CD4-positive, alpha-beta memory T cell (primary cell): Measurements from ENCODE around the gene TBC1D20. TPM values are rescaled to one million over a fixed set of nuclear protein-coding genes. Genes with fewer than 3 reads are reported as not detected.

Experiments
- CTCF ChIA-PET: fragments of 350-600 bp; sonication (Branson Sonifier 250); formaldehyde crosslinking; loops from one replicate; lab custom pipeline; 2021; ENCODE audit warnings: inconsistent platforms; ENCODE audit not compliant: partially characterized antibody; lab: Charles Lee
- POLR2A ChIA-PET: fragments of 350-600 bp; sonication (Branson Sonifier 250); formaldehyde crosslinking; loops from one replicate; lab custom pipeline; 2021; ENCODE audit not compliant: partially characterized antibody; lab: Charles Lee
- DNase-seq, 5 donors: peaks; one replicate each; pipeline versions ENCODE4 v3.0.0 to v3.0.0-alpha.2; 2020 to 2022; ENCODE audit warnings: mixed read lengths in 1 of 5
- H3K27ac ChIP-seq: one replicate; pipeline ENCODE4 v1.7.0; 2013; ENCODE audit warnings: low read depth, low read length
- H3K27me3 ChIP-seq: 2 replicates; pipeline ENCODE4 v1.7.0; 2013; ENCODE audit warnings: mild to moderate bottlenecking, low read length, moderate library complexity; ENCODE audit not compliant: insufficient read depth
- H3K36me3 ChIP-seq: 2 replicates; pipeline ENCODE4 v1.7.0; 2013; ENCODE audit warnings: mild to moderate bottlenecking, low read length, moderate library complexity; ENCODE audit not compliant: insufficient read depth
- H3K4me1 ChIP-seq: 2 replicates; pipeline ENCODE4 v1.7.0; 2013; ENCODE audit warnings: mild to moderate bottlenecking, low read length, moderate library complexity; ENCODE audit not compliant: insufficient read depth
- H3K4me3 ChIP-seq, 2 donors: one replicate each; pipeline ENCODE4 v1.7.0; 2013; ENCODE audit warnings: low read length in 2 of 2, mild to moderate bottlenecking in 1 of 2
- H3K9me3 ChIP-seq, 2 donors: one replicate each; pipeline ENCODE4 v1.7.0; 2013; ENCODE audit warnings: low read length in 2 of 2, control low read depth in 1 of 2; ENCODE audit not compliant: control insufficient read depth in 1 of 2
- H3K27ac Mint-ChIP-seq, 7 donors: one replicate each; pipeline ENCODE4 v1.8.0; 2020 to 2021; ENCODE audit warnings: mixed read lengths in 7 of 7, mild to moderate bottlenecking in 6 of 7, inconsistent platforms in 3 of 7, moderate library complexity in 3 of 7
- H3K27me3 Mint-ChIP-seq, 2 donors: one replicate each; pipeline ENCODE4 v1.8.0; 2020 to 2021; ENCODE audit warnings: mixed read lengths in 2 of 2
- H3K36me3 Mint-ChIP-seq, 2 donors: one replicate each; pipeline ENCODE4 v1.8.0; 2020 to 2021; ENCODE audit warnings: mixed read lengths in 2 of 2, inconsistent platforms in 1 of 2, mild to moderate bottlenecking in 1 of 2
- H3K4me1 Mint-ChIP-seq, 4 donors: one replicate each; pipeline ENCODE4 v1.8.0; 2020 to 2021; ENCODE audit warnings: mixed read lengths in 4 of 4, mild to moderate bottlenecking in 1 of 4
- H3K4me3 Mint-ChIP-seq, 8 donors: one replicate each; pipeline ENCODE4 v1.8.0; 2020 to 2021; ENCODE audit warnings: mixed read lengths in 8 of 8, mild to moderate bottlenecking in 7 of 8, moderate library complexity in 6 of 8, inconsistent platforms in 3 of 8
- H3K9me3 Mint-ChIP-seq, 8 donors: one replicate each; pipeline ENCODE4 v1.8.0; 2020 to 2021; ENCODE audit warnings: mixed read lengths in 8 of 8, mild to moderate bottlenecking in 5 of 8, inconsistent platforms in 3 of 8, moderate library complexity in 1 of 8
- intact Hi-C: fragments of 100-400 bp; cut with micrococcal nuclease; formaldehyde crosslinking; loops from one replicate; pipeline ENCODE4 v1.15.1; 2023
- polyA plus RNA-seq, 2 donors: library from polyadenylated mRNA; unstranded; fragments of 300-500 nt; fragmentation: Illumina TruSeq; gene quantifications; one replicate each; pipeline ENCODE4 v1.2.3, GENCODE V29; 2021
- total RNA-seq, 2 experiments: library from RNA; stranded (reverse); gene quantifications; one replicate each; pipeline ENCODE4 v1.2.3, GENCODE V29; 2021

The TBC1D20 gene
- total and polyA plus RNA-seq, 4 experiments from 2014 or later = 19.3 to 42.9 (median 32.5) TPM

DNA sequence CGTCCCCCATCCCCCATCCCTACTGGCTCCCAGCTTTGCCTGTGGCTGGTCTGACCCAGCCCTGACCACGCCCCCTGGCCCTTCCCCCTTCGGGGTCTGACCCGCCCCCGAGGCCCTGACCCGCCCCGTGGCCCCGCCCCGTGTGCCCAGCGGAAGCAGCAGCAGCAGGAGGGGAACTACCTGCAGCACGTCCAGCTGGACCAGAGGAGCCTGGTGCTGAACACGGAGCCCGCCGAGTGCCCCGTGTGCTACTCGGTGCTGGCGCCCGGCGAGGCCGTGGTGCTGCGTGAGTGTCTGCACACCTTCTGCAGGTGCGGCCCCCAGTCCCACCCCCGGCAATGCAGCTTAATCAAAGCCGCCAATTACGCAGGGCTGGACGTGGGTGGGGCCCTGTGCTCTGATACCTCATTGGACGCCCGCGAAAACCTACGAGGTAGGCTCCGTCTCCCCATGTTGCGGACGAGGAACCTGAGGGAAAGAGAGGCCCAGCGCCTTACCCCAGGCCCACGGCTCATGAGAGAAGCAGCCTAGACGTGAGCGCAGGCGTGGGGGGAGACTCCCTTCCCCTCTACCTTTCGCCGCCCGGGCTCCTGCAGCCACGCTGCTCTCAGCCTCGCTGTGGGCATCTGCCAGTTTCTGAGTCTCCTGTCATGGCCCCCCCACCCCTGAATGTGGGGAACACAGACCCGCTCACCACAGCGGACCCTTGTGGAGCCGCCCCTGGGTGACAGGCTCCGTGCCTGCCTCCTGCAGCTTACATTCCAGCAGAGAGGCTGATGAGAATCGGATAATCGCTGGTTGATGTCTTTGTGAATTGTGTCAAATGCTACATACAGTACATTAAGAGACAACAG is 41.4 kb downstream of the TBC1D20 start:
- Mint-ChIP-seq H3K27ac (peak overlapping the region in 5 of 7 donors; percentile 34 to 92 (median 63)), H3K27me3 (no peaks in the 10 kb centered on the region), H3K36me3 (peaks cover 28 to 58% of the 10 kb centered on the region in 2 donors), H3K4me1 (peaks cover 7 to 14% (median 11%) of the 10 kb centered on the region in 4 donors), H3K9me3 (no peaks in the 10 kb centered on the region), H3K4me3 (no peak overlapping the region)
- ChIA-PET CTCF (interaction anchor here (1.6 kb wide), 1 partner anchor 14 kb away, joined by 3 read pairs; no protein-coding TSS in a partner anchor), POLR2A (no interaction called here)
- Histone ChIP-seq H3K4me1 (no peaks in the 10 kb centered on the region), H3K4me3 (no peak overlapping the region), H3K9me3 (no peaks in the 10 kb centered on the region), H3K27ac (no peak overlapping the region), H3K36me3 (peaks cover 40% of the 10 kb centered on the region), H3K27me3 (no peaks in the 10 kb centered on the region)
- no peak for DNase-seq
- intact Hi-C loops = no loop called here

DNA sequence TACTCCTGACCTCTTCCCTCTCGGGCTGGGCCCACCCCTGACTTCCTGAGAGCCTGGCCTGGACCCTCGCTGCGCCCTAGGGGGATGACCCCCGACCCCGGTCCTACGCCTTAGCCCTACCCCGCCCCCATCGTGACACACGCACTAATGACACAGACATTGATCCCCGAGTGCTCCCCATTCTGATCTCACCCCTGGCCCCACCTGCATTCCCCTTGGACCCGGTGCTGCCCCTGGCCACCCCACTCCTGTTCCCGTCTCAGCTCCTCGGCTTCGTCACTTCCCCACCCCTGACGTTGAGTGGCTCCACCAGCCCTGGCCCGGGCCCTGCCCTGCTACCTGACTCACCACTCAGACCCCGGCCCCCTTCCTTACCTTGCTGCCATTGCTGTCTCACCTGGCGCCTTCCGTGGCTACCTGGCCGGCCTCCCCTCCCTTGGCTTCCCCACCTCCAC is 42.1 kb downstream of the TBC1D20 start:
- CTCF ChIA-PET = no interaction called here

DNA sequence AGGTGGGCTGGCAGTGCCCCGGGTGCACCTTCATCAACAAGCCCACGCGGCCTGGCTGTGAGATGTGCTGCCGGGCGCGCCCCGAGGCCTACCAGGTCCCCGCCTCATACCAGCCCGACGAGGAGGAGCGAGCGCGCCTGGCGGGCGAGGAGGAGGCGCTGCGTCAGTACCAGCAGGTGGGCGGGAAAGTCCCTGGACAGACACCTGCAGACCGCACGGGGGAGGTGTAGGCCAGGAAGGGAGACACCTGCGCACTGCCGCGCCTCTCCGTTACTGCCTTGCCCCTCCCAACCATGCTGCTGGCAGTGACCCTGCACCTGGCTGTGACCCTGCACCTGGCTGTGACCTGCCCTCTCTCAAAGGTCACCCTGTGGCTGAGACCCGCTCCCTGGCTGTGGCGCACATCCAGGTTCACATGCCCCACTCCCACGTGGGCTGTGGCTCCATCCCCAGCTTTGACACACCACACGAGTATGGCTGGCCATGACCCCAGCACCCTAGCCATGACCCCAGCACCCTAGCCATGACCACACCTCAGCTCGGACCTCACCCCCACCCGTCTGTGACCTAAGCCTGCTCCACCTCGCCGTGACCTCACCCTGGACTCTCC is 42.7 kb downstream of the TBC1D20 start:
- Histone ChIP-seq H3K36me3 (peaks cover 45% of the 10 kb centered on the region), H3K27me3 (no peaks in the 10 kb centered on the region), H3K4me1 (peaks cover 7% of the 10 kb centered on the region), H3K4me3 (no peak overlapping the region), H3K27ac (no peak overlapping the region), H3K9me3 (no peaks in the 10 kb centered on the region)
- intact Hi-C loops = no loop called here
- no peaks in the 10 kb centered on the region for H3K27me3 Mint-ChIP-seq
- H3K9me3 Mint-ChIP-seq = no peaks in the 10 kb centered on the region
- H3K36me3 Mint-ChIP-seq = peaks cover 31 to 56% of the 10 kb centered on the region in 2 donors
- no peak overlapping the region for H3K4me3 Mint-ChIP-seq
- POLR2A ChIA-PET = no interaction called here
- peak overlapping the region in 1 of 7 donors; percentile 69 for H3K27ac Mint-ChIP-seq
- CTCF ChIA-PET = no interaction called here
- DNase-seq = no peak
- peaks cover 11 to 21% (median 17%) of the 10 kb centered on the region in 4 donors for H3K4me1 Mint-ChIP-seq

More for the DNA sequence above, 42.1 kb downstream of the TBC1D20 start:
- peaks cover 45% of the 10 kb centered on the region for H3K36me3 ChIP-seq
- Mint-ChIP-seq H3K36me3 (peaks cover 36 to 61% of the 10 kb centered on the region in 2 donors), H3K9me3 (no peaks in the 10 kb centered on the region), H3K4me3 (no peak overlapping the region), H3K27ac (peak overlapping the region in 1 of 7 donors; percentile 69), H3K4me1 (peaks cover 11 to 21% (median 19%) of the 10 kb centered on the region in 4 donors), H3K27me3 (no peaks in the 10 kb centered on the region)
- POLR2A ChIA-PET = no interaction called here
- DNase-seq = no peak
- H3K27me3 ChIP-seq = no peaks in the 10 kb centered on the region
- H3K27ac ChIP-seq = no peak overlapping the region
- intact Hi-C loops = no loop called here
- no peak overlapping the region for H3K4me3 ChIP-seq
- H3K4me1 ChIP-seq = peaks cover 5% of the 10 kb centered on the region
- H3K9me3 ChIP-seq = no peaks in the 10 kb centered on the region

DNA sequence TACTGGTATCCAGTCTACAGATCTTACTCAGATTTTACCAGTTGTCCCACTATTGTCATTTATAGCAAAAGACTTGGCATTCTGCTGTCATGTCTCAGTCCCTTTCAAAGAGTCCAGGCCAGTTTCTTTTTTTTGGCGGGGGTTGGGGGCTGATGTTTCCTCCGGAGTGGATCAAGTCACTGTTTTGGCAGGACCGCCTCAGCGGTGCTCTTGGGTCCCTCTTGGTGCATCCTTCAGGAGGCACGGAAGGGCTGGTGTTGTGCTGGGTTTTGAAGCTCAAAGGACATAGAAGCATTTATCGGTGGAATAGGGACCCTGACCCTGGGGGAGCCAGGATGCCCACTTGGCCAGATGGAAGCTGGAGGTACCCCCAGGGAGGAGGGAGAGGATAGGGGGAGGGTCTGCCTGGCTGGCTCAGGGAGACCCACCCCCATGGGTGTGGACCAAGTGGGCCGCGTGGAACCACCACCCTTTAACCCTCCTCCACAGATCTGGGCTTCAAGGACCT is 43.4 kb downstream of the TBC1D20 start:
- Histone ChIP-seq H3K4me1 (peaks cover 11% of the 10 kb centered on the region), H3K27ac (no peak overlapping the region), H3K4me3 (no peak overlapping the region), H3K9me3 (no peaks in the 10 kb centered on the region), H3K36me3 (peaks cover 44% of the 10 kb centered on the region), H3K27me3 (no peaks in the 10 kb centered on the region)
- DNase-seq = no peak
- Mint-ChIP-seq H3K4me1 (peaks cover 11 to 20% (median 18%) of the 10 kb centered on the region in 4 donors), H3K27ac (peak overlapping the region in 4 of 7 donors; percentile 29 to 61 (median 51)), H3K36me3 (peaks cover 24 to 48% of the 10 kb centered on the region in 2 donors), H3K9me3 (no peaks in the 10 kb centered on the region), H3K4me3 (no peak overlapping the region), H3K27me3 (no peaks in the 10 kb centered on the region)
- CTCF ChIA-PET = no interaction called here
- intact Hi-C loops = no loop called here
- POLR2A ChIA-PET = no interaction called here

DNA sequence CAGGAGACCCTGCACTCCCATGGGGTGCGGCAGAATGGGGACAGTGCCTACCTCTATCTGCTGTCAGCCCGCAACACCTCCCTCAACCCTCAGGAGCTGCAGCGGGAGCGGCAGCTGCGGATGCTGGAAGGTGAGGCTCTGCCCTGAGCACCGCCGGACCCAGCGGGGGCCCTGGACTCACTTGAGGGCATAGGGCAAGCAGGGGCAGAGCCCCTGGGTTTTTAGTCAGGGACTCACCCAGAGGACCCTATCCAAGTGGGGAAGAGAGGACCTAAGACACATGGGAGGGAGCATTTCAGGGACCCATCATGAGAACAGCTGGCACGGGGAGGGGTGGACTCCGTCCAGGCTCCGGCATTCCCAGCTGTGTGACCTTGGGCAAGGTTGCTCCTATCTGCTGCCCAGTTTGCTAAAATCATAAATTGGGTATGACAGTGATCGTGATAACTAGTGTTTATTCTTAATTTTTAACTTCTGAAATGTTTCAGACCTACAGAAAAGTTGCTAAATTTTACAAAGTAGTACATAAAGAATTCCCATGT is 44.5 kb downstream of the TBC1D20 start:
- H3K27me3 ChIP-seq = no peaks in the 10 kb centered on the region
- DNase-seq = no peak
- Mint-ChIP-seq H3K4me3 (no peak overlapping the region), H3K4me1 (peaks cover 14 to 31% (median 26%) of the 10 kb centered on the region in 4 donors), H3K27me3 (no peaks in the 10 kb centered on the region), H3K9me3 (no peaks in the 10 kb centered on the region), H3K36me3 (peaks cover 23 to 47% of the 10 kb centered on the region in 2 donors), H3K27ac (peak overlapping the region in 1 of 7 donors; percentile 12)
- H3K4me3 ChIP-seq = no peak overlapping the region
- H3K4me1 ChIP-seq = peaks cover 22% of the 10 kb centered on the region
- H3K36me3 ChIP-seq = peaks cover 49% of the 10 kb centered on the region
- intact Hi-C loops = no loop called here
- H3K9me3 ChIP-seq = no peaks in the 10 kb centered on the region
- CTCF ChIA-PET = no interaction called here
- POLR2A ChIA-PET = no interaction called here
- H3K27ac ChIP-seq = no peak overlapping the region

DNA sequence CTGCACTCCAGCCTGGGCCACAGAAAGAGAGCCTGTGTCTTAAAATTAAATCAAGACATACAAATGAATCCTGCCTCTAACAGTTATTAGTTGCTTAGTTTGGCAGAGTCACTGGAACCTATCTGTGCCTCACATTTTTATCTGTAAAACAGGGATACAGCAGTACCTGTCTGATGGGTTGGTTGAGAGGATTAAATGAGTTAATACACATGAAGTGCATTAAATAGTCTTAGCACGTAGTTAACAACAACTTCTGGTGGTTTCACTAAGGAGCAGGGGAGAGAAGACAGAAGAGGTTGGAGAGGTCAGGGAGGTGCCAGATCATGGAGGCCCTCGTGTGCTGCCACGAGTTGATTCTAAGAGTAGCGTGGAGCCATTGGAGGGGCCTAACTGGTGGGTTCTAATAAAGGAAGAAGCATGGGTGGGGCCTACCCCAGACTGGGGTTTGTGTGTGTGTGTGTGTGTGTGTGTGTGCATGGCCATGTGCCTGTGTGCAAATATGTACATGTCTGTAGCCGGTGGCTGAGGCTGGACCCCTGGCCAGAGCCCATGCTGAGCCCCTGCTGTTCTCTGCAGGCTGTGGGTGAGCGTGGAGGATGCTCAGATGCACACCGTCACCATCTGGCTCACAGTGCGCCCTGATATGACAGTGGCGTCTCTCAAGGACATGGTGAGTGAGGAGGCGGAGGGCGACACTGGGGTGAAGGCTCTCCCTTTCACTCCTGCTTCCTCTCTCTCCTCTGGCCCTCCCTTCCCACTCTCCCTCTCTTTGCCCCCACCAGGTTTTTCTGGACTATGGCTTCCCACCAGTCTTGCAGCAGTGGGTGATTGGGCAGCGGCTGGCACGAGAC is 45.2 kb downstream of the TBC1D20 start:
- H3K27me3 ChIP-seq = no peaks in the 10 kb centered on the region
- peaks cover 25% of the 10 kb centered on the region for H3K4me1 ChIP-seq
- no peak overlapping the region for H3K4me3 ChIP-seq
- DNase-seq = no peak
- no peak overlapping the region for H3K27ac ChIP-seq
- Mint-ChIP-seq H3K4me3 (no peak overlapping the region), H3K4me1 (peaks cover 16 to 36% (median 30%) of the 10 kb centered on the region in 4 donors), H3K27ac (peak overlapping the region in 2 of 7 donors; percentile 15 to 47), H3K27me3 (no peaks in the 10 kb centered on the region), H3K9me3 (no peaks in the 10 kb centered on the region), H3K36me3 (peaks cover 25 to 44% of the 10 kb centered on the region in 2 donors)
- ChIA-PET POLR2A (no interaction called here), CTCF (no interaction called here)
- H3K9me3 ChIP-seq = no peaks in the 10 kb centered on the region
- peaks cover 44% of the 10 kb centered on the region for H3K36me3 ChIP-seq
- intact Hi-C loops = no loop called here
